MV-4-11 (cell line): Measurements from ENCODE around the gene UBE2I.

Experiments used
- DNase-seq: peaks from one replicate; lab custom pipeline; 2025; lab: John Stamatoyannopoulos, UW

UBE2I gene

GRCh38 chr16:1330931-1331711 lies 21.7 kb downstream of the UBE2I start:
- no peak for DNase-seq

- DNase-seq: peak; percentile 19
Measured at GRCh38 chr16:1331712-1332617, 22.5 kb downstream of the UBE2I start.

GRCh38 chr16:1332618-1333148 lies 23.2 kb downstream of the UBE2I start:
- no peak for DNase-seq

- no peak for DNase-seq
Measured at GRCh38 chr16:1333149-1333812, 23.8 kb downstream of the UBE2I start, which contains the start of gene BAIAP3. BAIAP3 (plus strand) TSS chr16:1333645; CDS start chr16:1338550, 4,905 bp downstream.

- no peak for DNase-seq
Measured at GRCh38 chr16:1333854-1334700, 24.6 kb downstream of the UBE2I start.

- no peak for DNase-seq
Measured at GRCh38 chr16:1334739-1335138, 25.3 kb downstream of the UBE2I start.

GRCh38 chr16:1335211-1335971 lies 26.0 kb downstream of the UBE2I start:
- DNase-seq: no peak

GRCh38 chr16:1335996-1336395 lies 26.6 kb downstream of the UBE2I start:
- no peak for DNase-seq

GRCh38 chr16:1336619-1337018 lies 27.2 kb downstream of the UBE2I start:
- DNase-seq: no peak

GRCh38 chr16:1337486-1337885 lies 28.1 kb downstream of the UBE2I start:
- no peak for DNase-seq

GRCh38 chr16:1338119-1338730 lies 28.8 kb downstream of the UBE2I start:
- DNase-seq: no peak

- DNase-seq: no peak
Measured at GRCh38 chr16:1338855-1339675, 29.6 kb downstream of the UBE2I start.

GRCh38 chr16:1340730-1341494 lies 31.5 kb downstream of the UBE2I start:
- DNase-seq: no peak

GRCh38 chr16:1341495-1342420 lies 32.3 kb downstream of the UBE2I start:
- DNase-seq: no peak

GRCh38 chr16:1342526-1343427 lies 33.3 kb downstream of the UBE2I start:
- DNase-seq: peak; percentile 97
